NB4 (cell line): ENCODE measurements around the gene PPP1R2.

Source experiments
- DNase-seq: peaks from one replicate; pipeline ENCODE4 v3.0.0; 2010; ENCODE audit warnings: low read depth
- H3K4me3 ChIP-seq: one replicate; pipeline ENCODE4 v1.5.1; 2011; ENCODE audit warnings: mild to moderate bottlenecking, low read depth, low read length, moderate library complexity
- CTCF ChIP-seq: IDR thresholded peaks from one replicate; pipeline ENCODE4 v1.5.1; 2012; ENCODE audit warnings: low read depth, low read length
- MAX ChIP-seq: IDR thresholded peaks from 2 replicates; pipeline ENCODE4 v1.6.1; 2011; ENCODE audit warnings: low read depth, low read length
- MYC ChIP-seq: IDR thresholded peaks from 2 replicates; pipeline ENCODE4 v1.6.1; 2011; ENCODE audit warnings: low read depth, low read length
- POLR2A ChIP-seq: IDR thresholded peaks from 2 replicates; pipeline ENCODE4 v1.6.1; 2011; ENCODE audit warnings: mild to moderate bottlenecking; ENCODE audit not compliant: insufficient read length; ENCODE audit errors: extremely low read depth

The PPP1R2 gene

GRCh38 chr3:195532834-195533233 lies 10.3 kb downstream of the PPP1R2 start:
- no peak overlapping the region for H3K4me3 ChIP-seq
- TF ChIP-seq CTCF (no peak), MAX (no peak), POLR2A (no peak), MYC (no peak)

GRCh38 chr3:195532345-195532744 lies 10.8 kb downstream of the PPP1R2 start:
- no peak for DNase-seq
- TF ChIP-seq POLR2A (no peak), CTCF (no peak), MYC (no peak), MAX (no peak)
- no peak overlapping the region for H3K4me3 ChIP-seq

More at GRCh38 chr3:195532834-195533233, 10.3 kb downstream of the PPP1R2 start:
- DNase-seq = no peak

- H3K4me3 ChIP-seq = no peak overlapping the region
- TF ChIP-seq MYC = no peak
- TF ChIP-seq MAX = no peak
- no peak for TF ChIP-seq CTCF
- no peak for TF ChIP-seq POLR2A
- no peak for DNase-seq
Measured at GRCh38 chr3:195531683-195532082, 11.4 kb downstream of the PPP1R2 start.

GRCh38 chr3:195526492-195526891 lies 16.6 kb downstream of the PPP1R2 start:
- no peak for TF ChIP-seq CTCF
- TF ChIP-seq MAX = no peak
- no peak for TF ChIP-seq POLR2A
- TF ChIP-seq MYC = no peak
- H3K4me3 ChIP-seq = no peak overlapping the region

GRCh38 chr3:195524171-195524896 lies 18.8 kb downstream of the PPP1R2 start:
- DNase-seq = no peak
- TF ChIP-seq CTCF (no peak), MYC (no peak), POLR2A (no peak), MAX (no peak)
- no peak overlapping the region for H3K4me3 ChIP-seq

More at GRCh38 chr3:195526492-195526891, 16.6 kb downstream of the PPP1R2 start:
- no peak for DNase-seq
